GM12874 (cell line): ENCODE results near the gene RAB38.

Experiments
- CTCF ChIP-seq: IDR thresholded peaks from 2 replicates; pipeline ENCODE4 v1.5.1; 2011; ENCODE audit warnings: low read depth, mild to moderate bottlenecking, control low read depth, low read length, moderate library complexity; ENCODE audit not compliant: insufficient read depth

Gene RAB38

GRCh38 chr11:88119561-88119960 is 55.7 kb downstream of the RAB38 start:
- no peak for TF ChIP-seq CTCF

- no peak for TF ChIP-seq CTCF
These were observed 57.9 kb downstream of the RAB38 start for GRCh38 chr11:88117281-88117858.

- no peak for TF ChIP-seq CTCF
These were observed 59.2 kb downstream of the RAB38 start for GRCh38 chr11:88115828-88116755.

GRCh38 chr11:88114486-88115045 is 60.7 kb downstream of the RAB38 start:
- no peak for TF ChIP-seq CTCF

GRCh38 chr11:88106666-88107065 is 68.6 kb downstream of the RAB38 start:
- TF ChIP-seq CTCF: no peak

GRCh38 chr11:88105951-88106350 is 69.3 kb downstream of the RAB38 start:
- TF ChIP-seq CTCF: no peak

- no peak for TF ChIP-seq CTCF
These were observed 69.7 kb downstream of the RAB38 start for GRCh38 chr11:88105526-88105925.
